Stimulated activated effector memory CD8-positive, alpha-beta T cell treated with anti-CD3 and anti-CD28 coated beads, Interleukin-12 subunit alpha, Interleukin-12 subunit beta, amount 100 ng/mL, for 72 hours (primary cell): ENCODE data around the gene UPP1.
"Not testable (repeated sequence)": the region's sequence is repeated elsewhere in the genome, so short reads cannot be mapped to it uniquely, and the experiment has no call there.

Experiments used
- ATAC-seq: fragments of 150-1000 bp; cut with Tn5 transposase; 2 replicates; pipeline ENCODE4 v1.10.0; 2021
- DNase-seq, 2 donors: peaks; one replicate each; pipeline ENCODE4 v3.0.0; 2021 to 2022; ENCODE audit warnings: low spot score in 2 of 2
- H3K27ac Mint-ChIP-seq: one replicate; pipeline ENCODE4 v1.8.0; 2022; ENCODE audit warnings: mild to moderate bottlenecking, mixed read lengths
- H3K36me3 Mint-ChIP-seq: one replicate; pipeline ENCODE4 v1.8.0; 2022; ENCODE audit warnings: mild to moderate bottlenecking, mixed read lengths
- H3K4me1 Mint-ChIP-seq: one replicate; pipeline ENCODE4 v1.8.0; 2022; ENCODE audit warnings: mixed read lengths
- H3K4me3 Mint-ChIP-seq: one replicate; pipeline ENCODE4 v1.8.0; 2022; ENCODE audit warnings: mild to moderate bottlenecking, mixed read lengths
- H3K9me3 Mint-ChIP-seq: one replicate; pipeline ENCODE4 v1.8.0; 2022; ENCODE audit warnings: mixed read lengths

The UPP1 gene

DNA sequence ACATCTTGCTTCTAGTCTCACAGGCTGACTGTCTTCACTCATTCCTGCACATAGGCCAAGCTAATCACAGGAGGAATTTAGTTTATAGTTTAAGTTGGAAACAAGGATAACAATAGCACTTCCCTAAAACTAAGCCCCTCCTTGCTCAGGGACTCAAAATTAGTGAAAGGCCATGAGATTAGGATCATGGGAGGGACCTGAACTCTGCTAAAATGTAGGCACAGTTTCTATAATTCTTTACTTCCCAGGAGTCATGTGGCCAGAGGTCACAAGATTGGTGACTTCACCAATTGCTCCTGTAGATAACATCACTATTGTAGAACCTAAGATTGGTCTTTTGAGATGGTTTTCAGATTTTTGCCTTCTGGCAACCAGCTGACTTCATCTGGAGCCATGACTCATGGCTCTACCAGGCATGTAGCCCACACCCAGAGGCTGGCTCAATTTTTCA lies 14.8 kb upstream of the UPP1 start:
- no peak for DNase-seq
- H3K4me1 Mint-ChIP-seq: peaks cover 6% of the 10 kb centered on the region
- no peak overlapping the region for H3K27ac Mint-ChIP-seq
- no peaks in the 10 kb centered on the region for H3K36me3 Mint-ChIP-seq
- H3K9me3 Mint-ChIP-seq: peaks cover 7% of the 10 kb centered on the region
- peak; percentile 78 for ATAC-seq
- no peak overlapping the region for H3K4me3 Mint-ChIP-seq

DNA sequence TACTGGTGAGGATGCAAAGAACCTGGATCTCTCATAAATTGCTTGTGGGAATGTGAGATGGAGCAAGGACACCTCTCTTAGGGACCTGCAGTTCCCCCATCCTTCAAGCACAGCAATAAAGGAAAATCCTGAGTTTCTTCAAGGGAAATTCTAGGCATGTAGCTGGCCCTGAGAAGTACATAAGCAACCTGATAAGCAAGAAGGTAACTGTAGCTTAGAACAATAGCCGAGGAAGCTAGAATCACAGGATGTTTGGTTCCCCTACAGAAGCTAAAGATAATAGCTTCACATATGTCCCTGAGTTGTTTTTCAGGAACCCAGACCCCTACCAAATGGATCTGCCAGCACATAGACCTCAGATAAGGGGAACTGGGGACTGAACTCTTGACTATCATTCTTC lies 11.6 kb upstream of the UPP1 start:
- peaks cover 1% of the 10 kb centered on the region for H3K9me3 Mint-ChIP-seq
- H3K4me1 Mint-ChIP-seq: peaks cover 8% of the 10 kb centered on the region
- H3K4me3 Mint-ChIP-seq: no peak overlapping the region
- ATAC-seq (no peak), DNase-seq (no peak)
- H3K27ac Mint-ChIP-seq: peak overlapping the region; percentile 12
- H3K36me3 Mint-ChIP-seq: no peaks in the 10 kb centered on the region

DNA sequence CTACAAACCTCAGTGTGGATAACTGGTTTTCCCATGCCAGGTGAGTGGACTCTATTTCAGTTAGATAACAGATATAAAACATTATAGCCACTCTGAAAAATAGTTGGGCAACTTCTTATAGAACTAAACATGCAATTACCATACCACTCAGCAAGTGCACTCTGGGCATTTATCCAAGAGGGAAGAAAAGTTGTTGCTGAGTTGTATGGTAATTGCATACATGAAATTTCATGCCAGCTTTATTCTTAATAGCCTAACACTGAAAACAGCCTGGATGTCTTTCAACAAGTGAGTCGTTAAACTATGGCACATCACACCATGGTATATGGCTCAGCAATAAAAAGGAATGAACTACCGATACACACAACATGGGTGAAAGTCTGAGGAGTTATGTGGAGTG lies 10.6 kb upstream of the UPP1 start:
- Mint-ChIP-seq H3K27ac (no peak overlapping the region), H3K9me3 (no peaks in the 10 kb centered on the region), H3K36me3 (no peaks in the 10 kb centered on the region), H3K4me1 (peaks cover 18% of the 10 kb centered on the region), H3K4me3 (no peak overlapping the region)
- no peak for ATAC-seq
- DNase-seq: no peak

DNA sequence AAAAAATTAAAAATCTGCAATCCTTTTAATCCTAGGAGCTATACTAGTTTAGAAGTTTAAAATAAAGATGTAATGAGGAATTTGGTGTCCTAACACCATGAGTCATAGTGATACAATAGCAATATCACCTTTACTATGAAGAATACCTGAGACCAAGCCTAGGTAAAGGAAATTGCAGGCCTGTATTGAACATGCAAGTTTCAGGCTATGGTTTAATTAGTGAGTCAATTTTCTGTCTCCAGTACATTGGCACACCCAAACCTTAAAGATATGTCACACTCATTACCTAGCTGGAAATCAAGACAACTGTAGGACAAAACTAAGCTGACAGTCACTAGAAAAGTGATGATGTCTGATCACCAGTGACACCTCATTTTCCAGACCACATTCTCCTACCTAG lies 6.7 kb upstream of the UPP1 start:
- H3K27ac Mint-ChIP-seq, H3K9me3 Mint-ChIP-seq, DNase-seq, ATAC-seq, H3K4me3 Mint-ChIP-seq: not testable (repeated sequence)
- Mint-ChIP-seq H3K4me1 (peaks cover 46% of the 10 kb centered on the region), H3K36me3 (peaks cover 12% of the 10 kb centered on the region)

DNA sequence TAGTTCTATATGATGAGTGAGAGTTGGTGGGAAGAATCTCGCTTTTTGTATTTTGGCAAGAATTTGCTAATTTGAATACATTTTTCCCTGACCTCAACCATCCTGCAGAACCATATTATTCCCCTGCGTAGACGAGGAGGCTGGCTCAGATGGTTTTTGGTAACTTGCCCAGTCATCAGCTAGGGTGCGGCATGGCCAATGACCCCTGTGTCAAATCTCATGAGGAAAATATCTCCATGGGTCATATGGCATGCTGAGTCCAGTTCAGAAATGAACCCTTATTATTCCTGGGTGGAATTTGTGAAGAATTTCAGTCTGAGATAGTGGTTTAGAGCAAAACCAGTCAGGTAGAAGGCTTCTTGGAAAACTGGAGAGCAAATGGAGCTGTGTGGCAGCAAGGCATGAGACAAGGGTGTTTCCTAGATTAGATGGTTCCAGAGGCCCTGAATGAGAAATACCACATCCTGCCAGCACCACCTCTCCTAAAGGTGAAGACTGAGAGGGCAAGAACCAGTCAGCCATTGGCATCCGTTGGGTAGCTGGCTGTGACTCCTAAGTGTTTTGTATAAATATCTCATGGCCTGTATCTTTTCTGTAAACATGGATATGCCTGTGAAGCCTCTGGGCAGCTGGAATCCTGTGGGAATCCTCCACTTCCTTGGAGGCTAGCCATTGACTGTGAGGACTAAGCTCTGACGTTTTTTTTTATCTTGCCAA lies 5.8 kb upstream of the UPP1 start:
- Mint-ChIP-seq H3K4me3 (peak overlapping the region; percentile 32), H3K9me3 (no peaks in the 10 kb centered on the region), H3K27ac (peak overlapping the region; percentile 61), H3K4me1 (peaks cover 47% of the 10 kb centered on the region), H3K36me3 (peaks cover 12% of the 10 kb centered on the region)
- peak; percentile 39 for ATAC-seq
- no peak for DNase-seq

DNA sequence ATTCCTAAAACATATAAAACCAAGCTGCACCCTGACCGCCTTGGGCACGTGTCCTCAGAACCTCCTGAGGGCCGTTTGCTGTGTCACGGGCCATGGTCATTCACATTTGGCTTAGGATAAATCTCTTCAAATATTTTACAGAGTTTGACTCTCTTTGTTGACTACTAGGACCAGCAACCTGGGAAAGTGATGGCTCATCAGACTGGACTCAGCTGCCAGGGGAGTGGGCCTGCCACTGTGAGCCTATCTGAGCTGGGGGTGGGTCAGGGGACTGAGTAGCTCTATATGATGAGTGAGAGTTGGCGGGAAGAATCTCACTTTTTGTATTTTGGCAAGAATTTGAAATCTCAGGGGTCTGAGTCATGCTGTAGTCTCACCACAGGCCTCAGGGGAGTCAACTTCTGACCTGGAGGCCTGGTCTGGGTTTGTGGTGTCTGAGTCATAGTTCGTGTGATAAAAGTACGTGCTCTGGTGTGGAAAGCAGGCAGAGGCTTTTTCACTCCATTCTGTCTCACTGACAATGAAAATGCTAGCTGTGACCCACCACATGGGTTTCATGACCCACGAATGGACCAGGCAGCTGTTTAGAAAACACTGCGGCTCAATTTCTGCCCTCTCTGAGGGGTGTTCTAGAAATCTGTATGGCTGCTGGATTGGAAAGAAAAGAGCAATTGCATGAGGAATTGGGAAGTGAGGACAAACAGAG lies 4.2 kb upstream of the UPP1 start:
- no peaks in the 10 kb centered on the region for H3K9me3 Mint-ChIP-seq
- H3K36me3 Mint-ChIP-seq: peaks cover 28% of the 10 kb centered on the region
- peaks cover 47% of the 10 kb centered on the region for H3K4me1 Mint-ChIP-seq
- DNase-seq (peak; percentile 54 to 89), ATAC-seq (peak; percentile 80)
- peak overlapping the region; percentile 78 for H3K4me3 Mint-ChIP-seq
- peak overlapping the region; percentile 96 for H3K27ac Mint-ChIP-seq

DNA sequence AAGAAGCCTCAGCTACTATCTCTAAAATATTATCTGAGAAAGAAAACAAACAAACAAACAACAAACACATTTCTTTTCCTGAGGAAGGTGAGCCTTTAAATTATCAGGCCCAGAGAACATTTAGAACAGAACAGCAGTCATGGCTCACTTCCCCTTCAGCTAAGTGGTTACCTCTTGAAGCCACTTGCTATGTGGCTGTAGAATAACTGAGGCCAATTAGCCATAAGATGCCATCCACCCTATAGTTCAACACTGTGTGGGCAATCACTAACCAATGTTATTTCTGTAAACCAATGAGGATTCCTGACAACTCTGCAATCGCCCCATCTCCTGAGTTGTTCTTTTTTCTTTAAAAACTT lies 3.7 kb upstream of the UPP1 start:
- peak overlapping the region; percentile 78 for H3K4me3 Mint-ChIP-seq
- ATAC-seq (no peak), DNase-seq (no peak)
- peaks cover 51% of the 10 kb centered on the region for H3K4me1 Mint-ChIP-seq
- peak overlapping the region; percentile 96 for H3K27ac Mint-ChIP-seq
- peaks cover 33% of the 10 kb centered on the region for H3K36me3 Mint-ChIP-seq
- H3K9me3 Mint-ChIP-seq: no peaks in the 10 kb centered on the region

DNA sequence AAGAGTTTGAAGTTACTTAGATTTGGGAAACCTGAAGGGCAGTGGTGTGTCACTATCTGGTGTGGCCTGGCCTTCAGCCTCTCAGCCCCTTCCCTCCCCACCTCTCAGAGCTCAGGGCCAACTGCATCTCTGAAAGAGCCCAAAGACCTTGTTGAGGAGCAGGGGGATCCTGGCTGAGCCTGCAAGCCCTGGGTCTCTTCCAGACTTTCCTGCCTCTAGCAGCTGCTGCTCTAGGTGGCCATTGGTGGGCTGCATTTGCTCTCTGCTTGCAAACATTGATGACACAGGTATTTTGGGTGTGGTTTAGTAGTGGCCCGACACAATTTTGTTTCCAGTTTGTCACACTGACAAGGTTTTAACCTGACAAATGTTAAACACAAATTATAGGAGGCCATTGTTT lies 3.1 kb upstream of the UPP1 start:
- ATAC-seq (no peak), DNase-seq (no peak)
- H3K4me3 Mint-ChIP-seq: peak overlapping the region; percentile 78
- no peaks in the 10 kb centered on the region for H3K9me3 Mint-ChIP-seq
- peaks cover 56% of the 10 kb centered on the region for H3K4me1 Mint-ChIP-seq
- peaks cover 39% of the 10 kb centered on the region for H3K36me3 Mint-ChIP-seq
- H3K27ac Mint-ChIP-seq: peak overlapping the region; percentile 96

DNA sequence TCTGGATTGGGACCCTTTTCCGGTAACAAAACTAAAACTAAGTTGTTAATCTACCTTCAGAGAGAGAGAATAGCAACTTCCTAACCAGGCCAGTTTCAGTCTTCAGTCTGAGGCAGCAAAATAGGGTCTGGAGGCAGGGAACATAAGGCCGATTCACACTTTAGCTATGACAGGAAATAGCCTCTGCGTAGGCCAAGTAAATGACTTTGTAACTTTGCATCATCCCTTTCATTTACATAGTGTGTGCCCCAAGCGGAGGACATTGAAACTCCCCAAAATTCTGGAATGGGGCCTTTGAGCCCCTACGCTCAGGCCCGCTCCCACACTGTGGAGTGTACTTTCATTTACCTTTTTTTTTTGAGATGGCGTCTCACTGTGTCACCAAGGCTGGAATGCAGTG lies 1.7 kb upstream of the UPP1 start:
- Mint-ChIP-seq H3K4me3 (peak overlapping the region; percentile 78), H3K27ac (peak overlapping the region; percentile 96), H3K9me3 (no peaks in the 10 kb centered on the region), H3K36me3 (peaks cover 53% of the 10 kb centered on the region), H3K4me1 (peaks cover 70% of the 10 kb centered on the region)
- DNase-seq (peak in 1 of 2 donors; percentile 72), ATAC-seq (peak; percentile 27)

DNA sequence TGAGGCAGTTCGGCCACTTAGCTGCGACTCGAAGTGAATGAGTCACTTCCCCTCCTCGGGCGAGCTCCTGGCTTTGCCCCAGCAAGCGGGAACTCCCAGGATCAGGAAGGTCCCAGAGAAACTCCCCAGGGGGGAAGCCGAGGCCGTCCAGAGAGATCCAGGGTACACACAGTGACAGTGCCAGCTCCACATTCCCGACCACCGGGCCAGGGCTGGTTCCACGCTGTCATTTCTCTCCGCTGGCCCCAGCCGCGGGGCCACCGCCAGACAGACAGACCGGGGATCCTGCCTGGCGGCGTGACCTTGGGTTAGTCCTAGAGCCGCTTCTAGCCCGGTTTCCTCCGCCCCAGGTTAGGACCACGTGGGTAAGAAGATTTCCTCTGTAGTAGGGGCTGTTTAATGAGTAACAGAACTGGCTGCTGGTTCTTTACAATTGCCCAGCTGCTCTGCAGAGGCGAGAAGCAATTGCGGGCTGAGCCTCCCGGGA lies 463 bp upstream of the UPP1 start:
- ATAC-seq: peak; percentile 80
- peak; percentile 77 to 93 for DNase-seq
- Mint-ChIP-seq H3K4me1 (peaks cover 70% of the 10 kb centered on the region), H3K9me3 (no peaks in the 10 kb centered on the region), H3K4me3 (peak overlapping the region; percentile 78), H3K27ac (peak overlapping the region; percentile 96), H3K36me3 (peaks cover 65% of the 10 kb centered on the region)

DNA sequence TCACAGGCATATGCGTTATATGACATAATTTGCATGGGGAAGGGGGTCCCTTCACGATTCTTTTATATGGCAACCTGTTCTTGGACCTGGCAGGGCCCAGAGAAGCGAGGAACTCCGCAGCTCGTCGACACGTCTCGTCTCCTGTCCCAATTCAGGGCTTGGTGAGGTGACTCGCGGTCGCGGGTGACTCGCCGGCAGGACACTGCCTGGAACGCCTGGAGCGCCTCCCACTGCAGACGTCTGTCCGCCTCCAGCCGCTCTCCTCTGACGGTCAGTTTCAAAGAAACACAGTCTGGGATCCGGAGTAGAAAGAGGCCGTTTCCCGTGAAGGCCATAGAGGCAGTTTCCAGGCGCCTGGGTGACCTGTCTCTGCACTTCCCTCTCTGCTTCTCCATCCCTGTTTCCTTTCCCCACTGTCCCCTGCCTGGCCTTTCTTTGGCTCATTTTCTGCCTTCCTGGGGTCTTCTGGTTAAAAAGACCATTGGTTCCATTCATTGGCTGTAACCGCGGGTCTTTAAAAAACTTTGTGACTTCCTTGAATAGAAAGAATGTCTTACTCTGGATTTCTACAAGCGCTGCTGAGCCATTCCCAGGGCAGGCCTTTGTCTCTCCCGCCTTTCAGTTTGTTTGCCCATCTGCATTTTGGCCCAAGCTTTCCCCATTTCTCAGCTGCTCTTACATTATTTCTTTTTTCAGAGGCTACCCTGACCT lies 1.2 kb downstream of the UPP1 start:
- DNase-seq: peak in 1 of 2 donors; percentile 52
- peaks cover 70% of the 10 kb centered on the region for H3K36me3 Mint-ChIP-seq
- H3K27ac Mint-ChIP-seq: peak overlapping the region; percentile 96
- peaks cover 74% of the 10 kb centered on the region for H3K4me1 Mint-ChIP-seq
- ATAC-seq: no peak
- H3K4me3 Mint-ChIP-seq: peak overlapping the region; percentile 78
- H3K9me3 Mint-ChIP-seq: no peaks in the 10 kb centered on the region

DNA sequence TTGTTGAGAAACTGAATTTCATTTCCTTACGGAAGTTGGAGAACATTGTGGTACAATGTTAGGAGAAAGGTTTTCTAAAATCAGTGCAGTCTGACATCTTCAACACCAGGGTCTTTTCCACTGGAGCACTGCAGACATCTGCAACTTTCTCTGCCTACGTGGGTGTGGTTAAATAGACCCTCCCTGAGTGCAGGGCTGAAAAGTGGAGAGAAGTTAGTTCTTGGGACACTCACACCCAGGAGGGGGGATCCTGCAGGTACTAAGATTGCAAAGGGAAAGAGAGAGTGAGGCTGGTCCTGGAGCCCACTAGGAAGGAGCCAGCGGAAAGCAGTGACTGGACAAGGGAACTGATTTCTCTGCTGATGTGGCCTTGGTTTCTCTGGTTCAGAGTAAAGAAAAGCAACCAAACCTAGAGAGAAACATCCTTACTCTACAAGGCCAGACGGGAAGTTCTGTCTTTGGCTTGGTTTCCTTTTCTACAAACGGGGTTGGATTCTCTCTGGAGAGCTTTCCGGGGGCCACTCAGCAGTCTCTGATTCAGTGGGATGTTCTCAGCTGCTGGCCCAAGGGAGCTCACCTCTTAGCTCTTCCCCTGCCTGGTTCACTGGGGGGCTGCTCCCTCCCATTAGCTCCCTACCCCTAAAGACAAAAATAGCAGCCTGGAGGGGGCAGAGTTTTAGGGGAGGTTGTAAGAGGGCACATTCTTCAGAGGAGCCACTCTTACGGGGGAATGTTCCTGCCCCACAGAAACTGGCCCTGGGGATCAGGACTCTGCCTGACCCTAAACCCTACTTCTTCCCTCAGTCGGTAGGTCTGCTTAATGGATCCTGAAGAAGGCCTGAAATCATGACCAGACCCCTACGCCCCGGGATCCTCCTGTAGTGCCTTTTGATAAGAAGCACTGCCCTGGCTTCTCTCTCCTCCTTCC lies 2.7 kb downstream of the UPP1 start:
- Mint-ChIP-seq H3K9me3 (no peaks in the 10 kb centered on the region), H3K4me1 (peaks cover 73% of the 10 kb centered on the region), H3K27ac (peak overlapping the region; percentile 96), H3K36me3 (peaks cover 85% of the 10 kb centered on the region), H3K4me3 (peak overlapping the region; percentile 78)
- DNase-seq (peak in 1 of 2 donors; percentile 48), ATAC-seq (no peak)

DNA sequence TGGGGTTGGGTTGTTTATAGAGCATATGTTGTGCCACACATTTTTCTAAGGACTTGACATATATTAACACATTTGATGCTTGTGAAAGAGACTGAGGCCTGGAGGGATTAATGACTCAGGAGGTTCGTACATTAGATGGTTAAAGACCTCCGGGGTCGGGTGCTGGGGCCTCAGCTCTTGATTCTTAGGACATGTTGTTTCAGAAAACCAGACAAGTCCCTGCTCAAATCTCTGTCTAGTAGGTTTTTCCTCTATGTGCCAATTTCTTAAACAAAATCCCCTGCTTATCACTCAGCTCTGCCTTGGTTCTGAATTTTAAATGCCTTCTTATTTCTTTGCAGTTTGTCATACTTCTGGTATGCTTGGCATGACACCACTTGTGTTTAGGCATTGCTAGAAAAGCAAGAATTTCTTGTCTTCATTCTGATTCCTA lies 5.8 kb downstream of the UPP1 start:
- Mint-ChIP-seq H3K36me3 (peaks cover 100% of the 10 kb centered on the region), H3K4me1 (peaks cover 97% of the 10 kb centered on the region), H3K27ac (peak overlapping the region; percentile 96), H3K9me3 (no peaks in the 10 kb centered on the region), H3K4me3 (peak overlapping the region; percentile 78)
- DNase-seq: no peak
- no peak for ATAC-seq

DNA sequence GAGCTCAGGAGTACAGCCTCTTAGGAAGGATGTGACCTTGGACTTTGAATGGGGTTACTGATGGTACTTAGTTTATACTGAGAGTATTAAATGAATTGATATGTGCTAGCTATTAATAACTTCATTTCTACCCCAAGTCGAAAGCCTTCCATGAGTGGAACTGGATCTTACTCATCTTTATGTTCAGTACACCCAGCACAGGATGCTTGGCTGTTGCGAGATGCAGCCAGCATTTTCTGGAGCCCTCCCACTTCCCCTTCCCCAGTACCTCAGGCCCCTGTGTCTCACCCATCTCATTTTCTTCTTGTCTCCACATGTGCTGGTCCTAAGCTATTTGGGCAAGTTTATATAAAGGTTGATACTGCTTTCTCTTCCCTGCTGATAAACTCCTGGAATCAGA lies 7.2 kb downstream of the UPP1 start:
- DNase-seq: peak in 1 of 2 donors; percentile 55
- H3K4me3 Mint-ChIP-seq: peak overlapping the region; percentile 78
- ATAC-seq: peak; percentile 67

More for the DNA sequence above, 7.2 kb downstream of the UPP1 start:
- peaks cover 100% of the 10 kb centered on the region for H3K36me3 Mint-ChIP-seq
- peak overlapping the region; percentile 96 for H3K27ac Mint-ChIP-seq
- H3K4me1 Mint-ChIP-seq: peaks cover 84% of the 10 kb centered on the region
- H3K9me3 Mint-ChIP-seq: no peaks in the 10 kb centered on the region
